A673 (cell line): ENCODE data around the gene PDCD4.

Experiments
- EZH2 ChIP-seq: fragments of 200-600 bp; sonication (generic); IDR thresholded peaks from 2 replicates; pipeline ENCODE4 v1.6.1; 2017; ENCODE audit warnings: borderline replicate concordance, low read depth, mild to moderate bottlenecking, mixed read lengths, antibody characterized with exemption, low read length; ENCODE audit not compliant: poor library complexity, severe bottlenecking
- TF ChIP-seq, protein P1 (sequence below): fragments of 300-800, 200-600 bp; sonication (generic); conservative IDR thresholded peaks from 2 replicates; pipeline ENCODE4 v1.5.1; 2017; ENCODE audit warnings: low read depth, mild to moderate bottlenecking, antibody characterized with exemption, low read length, moderate library complexity, mixed read lengths

- TF ChIP-seq, protein P1, sequence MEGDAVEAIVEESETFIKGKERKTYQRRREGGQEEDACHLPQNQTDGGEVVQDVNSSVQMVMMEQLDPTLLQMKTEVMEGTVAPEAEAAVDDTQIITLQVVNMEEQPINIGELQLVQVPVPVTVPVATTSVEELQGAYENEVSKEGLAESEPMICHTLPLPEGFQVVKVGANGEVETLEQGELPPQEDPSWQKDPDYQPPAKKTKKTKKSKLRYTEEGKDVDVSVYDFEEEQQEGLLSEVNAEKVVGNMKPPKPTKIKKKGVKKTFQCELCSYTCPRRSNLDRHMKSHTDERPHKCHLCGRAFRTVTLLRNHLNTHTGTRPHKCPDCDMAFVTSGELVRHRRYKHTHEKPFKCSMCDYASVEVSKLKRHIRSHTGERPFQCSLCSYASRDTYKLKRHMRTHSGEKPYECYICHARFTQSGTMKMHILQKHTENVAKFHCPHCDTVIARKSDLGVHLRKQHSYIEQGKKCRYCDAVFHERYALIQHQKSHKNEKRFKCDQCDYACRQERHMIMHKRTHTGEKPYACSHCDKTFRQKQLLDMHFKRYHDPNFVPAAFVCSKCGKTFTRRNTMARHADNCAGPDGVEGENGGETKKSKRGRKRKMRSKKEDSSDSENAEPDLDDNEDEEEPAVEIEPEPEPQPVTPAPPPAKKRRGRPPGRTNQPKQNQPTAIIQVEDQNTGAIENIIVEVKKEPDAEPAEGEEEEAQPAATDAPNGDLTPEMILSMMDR, result no peak
- no peak for TF ChIP-seq EZH2
These were observed 35.0 kb upstream of the PDCD4 start for GRCh38 chr10:110836706-110837105.
